ENCODE measurements around the gene VPS35.

- no peak for TF ChIP-seq CTCF (conservative IDR thresholded peaks at IDR 0.05; ENCODE audit: low read length)
- TF ChIP-seq EZH2phosphoT487 (IDR thresholded peaks at IDR 0.05; ENCODE audit: borderline replicate concordance) = no peak
These were observed 76.9 kb downstream of the VPS35 start for GRCh38 chr16:46612121-46612520.

All from Loucy (cell line).